Trophoblast cell (in vitro differentiated cells and primary cell): Measurements from ENCODE around the gene G6PC3.
A peak's percentile ranks its signal among the peaks of the same experiment; 100 is the strongest.

ENCODE experiments used
- DNase-seq, 2 donors: peaks; one replicate each; pipeline ENCODE4 v3.0.0-alpha.2; 2016
- H2AFZ ChIP-seq: 2 replicates; pipeline ENCODE4 v1.6.1; 2013; ENCODE audit warnings: low read length, moderate library complexity, mild to moderate bottlenecking; ENCODE audit not compliant: insufficient read depth, poor library complexity
- H2AK5ac ChIP-seq: 2 replicates; pipeline ENCODE4 v1.6.1; 2013; ENCODE audit warnings: mild to moderate bottlenecking, low read length
- H2BK120ac ChIP-seq: 2 replicates; pipeline ENCODE4 v1.6.1; 2013; ENCODE audit warnings: low read length, mild to moderate bottlenecking, moderate library complexity; ENCODE audit not compliant: insufficient read depth, poor library complexity
- H2BK12ac ChIP-seq: 2 replicates; pipeline ENCODE4 v1.6.1; 2013; ENCODE audit warnings: mild to moderate bottlenecking, low read length, moderate library complexity
- H2BK5ac ChIP-seq: 2 replicates; pipeline ENCODE4 v1.6.1; 2013; ENCODE audit warnings: low read length, low read depth, moderate library complexity, mild to moderate bottlenecking; ENCODE audit not compliant: poor library complexity
- H3K14ac ChIP-seq: 2 replicates; pipeline ENCODE4 v1.6.1; 2013; ENCODE audit warnings: mild to moderate bottlenecking, low read length
- H3K18ac ChIP-seq: 2 replicates; pipeline ENCODE4 v1.6.1; 2013; ENCODE audit warnings: mild to moderate bottlenecking, low read length
- H3K23ac ChIP-seq: 2 replicates; pipeline ENCODE4 v1.6.1; 2013; ENCODE audit warnings: low read length
- H3K27ac ChIP-seq: 2 replicates; pipeline ENCODE4 v1.5.1; 2013; ENCODE audit warnings: low read depth, mild to moderate bottlenecking, inconsistent platforms, low read length, moderate library complexity
- H3K27me3 ChIP-seq: 2 replicates; pipeline ENCODE4 v1.6.1; 2013; ENCODE audit warnings: inconsistent platforms, mild to moderate bottlenecking, low read length, moderate library complexity; ENCODE audit not compliant: insufficient read depth
- H3K36me3 ChIP-seq, 2 experiments: 1 replicate in 1 of 2; 2 replicates in 1 of 2; pipeline ENCODE4 v1.6.1; 2013; ENCODE audit warnings: low read length in 2 of 2, mild to moderate bottlenecking in 2 of 2, moderate library complexity in 1 of 2; ENCODE audit not compliant: insufficient read depth in 2 of 2, control insufficient read depth in 1 of 2
- H3K4ac ChIP-seq: 2 replicates; pipeline ENCODE4 v1.6.1; 2013; ENCODE audit warnings: low read depth, mild to moderate bottlenecking, low read length, moderate library complexity
- H3K4me1 ChIP-seq, 2 experiments: 1 replicate in 1 of 2; 2 replicates in 1 of 2; pipeline ENCODE4 v1.6.1; 2013; ENCODE audit warnings: low read length in 2 of 2, mild to moderate bottlenecking in 2 of 2, moderate library complexity in 1 of 2; ENCODE audit not compliant: insufficient read depth in 2 of 2, control insufficient read depth in 1 of 2
- H3K4me2 ChIP-seq: 2 replicates; pipeline ENCODE4 v1.6.1; 2013; ENCODE audit warnings: inconsistent platforms, mild to moderate bottlenecking, low read length, moderate library complexity
- H3K4me3 ChIP-seq: 2 replicates; pipeline ENCODE4 v1.5.1; 2013; ENCODE audit warnings: mild to moderate bottlenecking, low read depth, low read length, inconsistent platforms
- H3K79me1 ChIP-seq: one replicate; pipeline ENCODE4 v1.6.1; 2013; ENCODE audit warnings: low read length
- H3K79me2 ChIP-seq: 2 replicates; pipeline ENCODE4 v1.6.1; 2013; ENCODE audit warnings: low read length, mild to moderate bottlenecking; ENCODE audit not compliant: control insufficient read depth, insufficient read depth, poor library complexity
- H3K9ac ChIP-seq: 2 replicates; pipeline ENCODE4 v1.6.1; 2013; ENCODE audit warnings: mild to moderate bottlenecking, low read length
- H3K9me3 ChIP-seq: 2 replicates; pipeline ENCODE4 v1.6.1; 2013; ENCODE audit warnings: low read depth, mild to moderate bottlenecking, control low read depth, inconsistent platforms, low read length; ENCODE audit not compliant: insufficient read depth
- H4K12ac ChIP-seq: 2 replicates; pipeline ENCODE4 v1.6.1; 2013; ENCODE audit warnings: low read depth, mild to moderate bottlenecking, low read length, moderate library complexity
- H4K8ac ChIP-seq: 2 replicates; pipeline ENCODE4 v1.6.1; 2013; ENCODE audit warnings: low read depth, mild to moderate bottlenecking, low read length, moderate library complexity
- H4K91ac ChIP-seq: one replicate; pipeline ENCODE4 v1.6.1; 2013; ENCODE audit warnings: low read depth, mild to moderate bottlenecking, low read length, moderate library complexity
- WGBS: extraction: QIAGEN DNeasy Blood & Tissue Kit; methylation state at CpG from one replicate; pipeline ENCODE4 v1.1.7; 2013; ENCODE audit warnings: missing lambda C conversion rate; ENCODE audit not compliant: insufficient read length, insufficient coverage; ENCODE audit errors: extremely low coverage; 5-methylcytosine and 5-hydroxymethylcytosine counted together

Gene G6PC3

GRCh38 chr17:44084921-44085320 is 14.4 kb downstream of the G6PC3 start:
- Histone ChIP-seq H3K14ac (no peak overlapping the region), H3K27ac (no peak overlapping the region), H2AFZ (no peak overlapping the region), H2BK12ac (no peak overlapping the region), H4K91ac (no peak overlapping the region), H3K4ac (no peak overlapping the region), H3K23ac (no peak overlapping the region), H3K4me3 (no peak overlapping the region), H3K9ac (no peak overlapping the region), H3K27me3 (no peaks in the 10 kb centered on the region), H3K4me2 (no peak overlapping the region), H4K8ac (no peak overlapping the region), H3K79me2 (peaks cover 2% of the 10 kb centered on the region), H3K4me1 (peaks cover 15 to 21% of the 10 kb centered on the region in 2 experiments), H2BK5ac (no peak overlapping the region), H2AK5ac (no peak overlapping the region), H3K18ac (no peak overlapping the region), H2BK120ac (no peak overlapping the region), H3K9me3 (peaks cover 2% of the 10 kb centered on the region), H4K12ac (no peak overlapping the region), H3K79me1 (peaks cover 6% of the 10 kb centered on the region), H3K36me3 (peaks cover 41 to 49% of the 10 kb centered on the region in 2 experiments)
- no peak for DNase-seq
- WGBS: no CpG with 5 or more reads among the region's 7 CpGs

- Histone ChIP-seq H3K27me3 (no peaks in the 10 kb centered on the region), H3K23ac (no peak overlapping the region), H3K9me3 (peaks cover 2% of the 10 kb centered on the region), H4K12ac (no peak overlapping the region), H3K18ac (no peak overlapping the region), H3K4me1 (peaks cover 15 to 21% of the 10 kb centered on the region in 2 experiments), H2AFZ (no peak overlapping the region), H4K8ac (no peak overlapping the region), H3K79me1 (peaks cover 6% of the 10 kb centered on the region), H4K91ac (peak overlapping the region; percentile 54), H3K4me3 (no peak overlapping the region), H2BK5ac (peak overlapping the region; percentile 10), H3K9ac (no peak overlapping the region), H2BK12ac (peak overlapping the region; percentile 29), H3K4ac (no peak overlapping the region), H3K4me2 (no peak overlapping the region), H2BK120ac (no peak overlapping the region), H3K27ac (no peak overlapping the region), H3K36me3 (peaks cover 32 to 39% of the 10 kb centered on the region in 2 experiments), H3K14ac (peak overlapping the region; percentile 16), H3K79me2 (peaks cover 2% of the 10 kb centered on the region), H2AK5ac (peak overlapping the region; percentile 89)
- WGBS: no CpG with 5 or more reads among the region's 5 CpGs
- DNase-seq: no peak
Measured at GRCh38 chr17:44085908-44086307, 15.4 kb downstream of the G6PC3 start.

GRCh38 chr17:44086364-44087311 is 16.1 kb downstream of the G6PC3 start:
- H3K4ac ChIP-seq: no peak overlapping the region
- no peak overlapping the region for H3K23ac ChIP-seq
- no peak overlapping the region for H3K4me3 ChIP-seq
- H3K36me3 ChIP-seq: peaks cover 38 to 47% of the 10 kb centered on the region in 2 experiments
- H2AK5ac ChIP-seq: peak overlapping the region; percentile 89
- H4K91ac ChIP-seq: peak overlapping the region; percentile 54
- peak overlapping the region; percentile 17 for H2BK120ac ChIP-seq
- peaks cover 15 to 21% of the 10 kb centered on the region in 2 experiments for H3K4me1 ChIP-seq
- H3K27me3 ChIP-seq: no peaks in the 10 kb centered on the region
- peak overlapping the region; percentile 16 for H3K14ac ChIP-seq
- H3K18ac ChIP-seq: peak overlapping the region; percentile 37
- peaks cover 2% of the 10 kb centered on the region for H3K9me3 ChIP-seq
- H3K79me2 ChIP-seq: peaks cover 2% of the 10 kb centered on the region
- H3K4me2 ChIP-seq: peak overlapping the region; percentile 13
- H3K79me1 ChIP-seq: peaks cover 6% of the 10 kb centered on the region
- H2BK12ac ChIP-seq: peak overlapping the region; percentile 29
- WGBS: no CpG with 5 or more reads among the region's 23 CpGs
- peak overlapping the region; percentile 26 for H4K8ac ChIP-seq
- H2AFZ ChIP-seq: no peak overlapping the region
- DNase-seq: peak; percentile 45 to 61
- no peak overlapping the region for H4K12ac ChIP-seq
- H3K27ac ChIP-seq: peak overlapping the region; percentile 45
- peak overlapping the region; percentile 10 for H2BK5ac ChIP-seq
- H3K9ac ChIP-seq: no peak overlapping the region

GRCh38 chr17:44087319-44087718 is 16.8 kb downstream of the G6PC3 start:
- Histone ChIP-seq H2AFZ (no peak overlapping the region), H3K4me2 (peak overlapping the region; percentile 13), H2BK120ac (peak overlapping the region; percentile 17), H4K8ac (peak overlapping the region; percentile 26), H3K14ac (peak overlapping the region; percentile 16), H3K9me3 (peaks cover 2% of the 10 kb centered on the region), H3K27ac (peak overlapping the region; percentile 45), H3K4me1 (peaks cover 15 to 20% of the 10 kb centered on the region in 2 experiments), H3K79me1 (peaks cover 6% of the 10 kb centered on the region), H3K4ac (no peak overlapping the region), H2AK5ac (peak overlapping the region; percentile 36), H3K27me3 (no peaks in the 10 kb centered on the region), H4K91ac (peak overlapping the region; percentile 25), H3K4me3 (peak overlapping the region; percentile 4), H3K36me3 (peaks cover 38 to 48% of the 10 kb centered on the region in 2 experiments), H2BK5ac (no peak overlapping the region), H3K79me2 (peaks cover 2% of the 10 kb centered on the region), H4K12ac (no peak overlapping the region), H3K9ac (peak overlapping the region; percentile 30), H2BK12ac (no peak overlapping the region), H3K18ac (peak overlapping the region; percentile 37), H3K23ac (no peak overlapping the region)
- DNase-seq: no peak
- no CpG with 5 or more reads among the region's 8 CpGs for WGBS
